NCI-H69 (cell line): ENCODE measurements around the gene DEGS1.

Experiments used
- DNase-seq: peaks from one replicate; lab custom pipeline; 2025; lab: John Stamatoyannopoulos, UW

Gene DEGS1

GRCh38 chr1:224213438-224214119, 30.5 kb downstream of the DEGS1 start:
- peak; percentile 27 for DNase-seq

GRCh38 chr1:224216382-224216781, 33.3 kb downstream of the DEGS1 start:
- no peak for DNase-seq

DNA sequence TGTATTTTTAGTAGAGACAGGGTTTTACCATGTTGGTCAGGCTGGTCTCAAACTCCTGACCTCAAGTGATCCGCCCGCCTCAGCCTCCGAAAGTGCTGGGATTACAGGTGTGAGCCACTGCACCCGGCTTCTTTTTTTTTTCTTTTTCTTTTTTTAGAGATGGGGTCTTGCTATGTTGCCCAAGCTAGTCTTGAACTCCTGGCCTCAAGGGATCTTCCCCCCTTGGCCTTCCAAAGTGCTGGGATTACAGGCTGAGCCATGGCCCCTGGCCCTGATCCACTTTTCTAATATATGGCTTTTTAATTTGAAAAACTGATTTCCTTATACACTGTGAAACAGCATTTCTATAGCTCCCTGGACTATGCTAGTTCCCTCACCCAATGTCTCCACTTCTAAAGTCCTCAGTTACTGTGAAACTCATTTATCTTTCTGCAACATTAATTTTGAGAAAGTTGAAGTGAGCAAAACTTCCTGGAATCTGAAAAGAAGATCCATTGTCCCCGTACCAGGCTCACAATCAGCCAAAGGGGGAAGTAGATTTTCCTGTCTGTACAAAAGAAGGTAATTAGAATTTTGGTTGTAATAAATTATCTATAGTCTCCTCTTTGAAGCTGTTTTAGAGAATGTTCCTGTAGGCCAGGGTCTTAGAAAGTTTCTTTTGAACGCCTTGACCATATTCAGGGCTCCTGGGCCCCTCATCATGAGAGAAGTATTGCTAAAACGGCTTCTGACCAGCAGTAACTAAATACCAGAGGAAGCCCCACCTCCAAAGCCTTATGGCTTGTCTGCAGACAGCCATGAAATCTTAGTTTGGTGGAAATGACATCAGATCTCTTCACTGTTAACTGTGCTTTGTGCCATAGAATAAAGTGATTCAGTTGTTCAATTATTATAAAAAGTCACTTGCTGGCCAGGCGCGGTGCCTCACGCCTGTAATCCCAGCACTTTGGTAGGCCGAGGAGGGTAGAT, 34.9 kb downstream of the DEGS1 start:
- no peak for DNase-seq

GRCh38 chr1:224219011-224219611, 36.1 kb downstream of the DEGS1 start:
- peak; percentile 66 for DNase-seq

- peak; percentile 65 for DNase-seq
Measured at GRCh38 chr1:224219612-224220059, 36.6 kb downstream of the DEGS1 start.

DNA sequence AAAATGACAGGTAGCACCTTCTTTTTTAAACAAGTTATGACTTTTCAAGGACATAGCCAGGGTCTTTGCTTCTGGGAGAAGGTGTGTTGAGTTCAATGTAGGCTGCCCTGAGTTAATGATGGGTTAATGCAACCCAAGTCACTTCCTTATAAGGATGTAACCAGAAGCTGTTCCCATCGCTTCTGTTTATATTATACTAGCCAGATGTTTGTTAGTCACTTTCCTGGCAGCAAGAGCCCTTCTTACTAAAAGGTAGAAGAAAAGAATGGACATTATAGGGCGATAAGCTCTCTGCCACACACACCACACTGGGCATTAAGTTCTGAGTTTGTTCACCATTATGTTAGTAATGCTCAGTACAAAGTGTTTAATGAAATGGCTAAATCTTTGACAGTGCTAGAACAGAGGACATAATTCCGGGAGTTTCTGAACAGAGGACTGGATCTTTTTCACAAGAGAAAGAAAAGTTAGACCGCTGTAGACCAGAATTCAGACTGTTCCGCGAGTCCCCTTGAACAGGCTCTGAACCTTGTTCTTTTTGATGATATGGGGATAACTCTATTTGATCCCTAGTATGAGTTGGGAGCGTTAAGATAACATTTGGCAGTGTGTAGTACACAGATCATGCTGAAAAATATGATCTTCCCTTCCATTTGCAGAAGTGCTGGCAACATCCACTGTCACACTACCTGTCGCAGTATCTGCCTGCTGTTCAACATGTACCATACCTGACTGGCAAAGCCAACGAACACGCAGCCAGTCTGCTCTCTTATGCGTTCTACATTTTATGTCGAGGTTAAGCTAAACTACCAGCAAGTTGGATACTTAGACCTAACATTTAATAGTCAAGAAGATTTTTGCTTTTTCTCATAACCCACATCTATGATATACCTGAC, 41.0 kb downstream of the DEGS1 start:
- peak; percentile 79 for DNase-seq

DNA sequence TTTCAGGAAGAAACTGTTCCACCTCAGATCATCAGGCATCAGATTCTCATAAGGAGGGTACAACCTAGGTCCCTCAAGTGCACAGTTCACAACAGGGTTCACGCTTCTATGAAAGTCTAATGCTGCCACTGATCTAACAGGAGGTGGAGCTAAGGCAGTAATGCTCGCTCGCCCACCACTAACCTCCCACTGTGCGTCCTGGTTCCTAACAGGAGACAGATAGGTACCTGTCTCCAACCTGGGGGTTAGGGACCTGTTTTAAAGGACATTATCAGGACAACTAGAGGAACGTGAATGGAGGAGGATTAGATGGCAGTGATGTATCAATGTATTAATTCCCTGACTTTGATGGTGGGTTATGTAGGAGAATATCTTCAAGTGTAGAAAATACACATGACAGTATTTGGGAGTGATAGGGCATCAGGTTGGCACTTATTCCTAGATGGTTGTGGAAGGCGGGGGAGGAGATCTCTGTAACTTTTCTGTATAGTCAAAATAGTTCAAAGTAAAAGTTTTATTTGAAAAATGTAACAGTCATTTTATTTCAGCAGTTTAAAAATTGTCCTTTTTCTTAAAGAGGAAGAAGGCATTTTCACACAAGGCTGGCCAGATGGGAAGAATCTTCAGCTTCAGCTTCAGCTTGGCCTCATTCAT, 43.9 kb downstream of the DEGS1 start:
- no peak for DNase-seq

- no peak for DNase-seq
Measured at GRCh38 chr1:224234017-224234416, 51.0 kb downstream of the DEGS1 start.

DNA sequence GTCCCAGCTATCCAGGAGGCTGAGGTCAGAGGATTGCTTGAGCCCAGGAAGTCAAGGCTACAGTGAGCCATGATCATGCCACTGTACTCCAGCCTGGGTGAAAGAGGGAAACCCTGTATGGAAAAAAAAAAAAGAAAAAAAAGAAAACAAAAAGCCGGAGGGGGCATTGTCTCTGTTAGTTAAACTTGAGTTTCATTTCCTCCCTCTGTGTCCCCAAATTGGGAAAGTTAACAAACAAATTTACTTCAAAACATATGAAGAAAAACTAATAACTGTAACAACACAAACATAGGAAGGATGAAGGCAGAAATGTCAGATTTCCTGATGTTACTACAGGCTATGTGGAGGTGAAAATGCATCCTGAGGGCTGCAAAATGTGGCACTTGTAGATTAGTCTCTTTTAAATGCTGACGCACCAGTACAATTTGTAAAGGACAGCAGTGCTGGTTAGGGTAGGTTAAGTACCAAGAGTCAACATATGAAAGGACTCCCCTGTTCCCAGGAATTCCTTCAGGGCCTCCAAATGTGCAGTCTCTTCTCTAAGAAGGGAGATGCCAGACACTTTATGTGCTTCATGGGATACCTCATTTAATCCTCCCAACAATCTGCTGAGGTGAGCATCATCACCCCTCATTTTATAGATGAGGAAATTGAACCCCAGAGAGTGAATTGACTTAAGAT, 52.9 kb downstream of the DEGS1 start:
- DNase-seq: no peak

DNA sequence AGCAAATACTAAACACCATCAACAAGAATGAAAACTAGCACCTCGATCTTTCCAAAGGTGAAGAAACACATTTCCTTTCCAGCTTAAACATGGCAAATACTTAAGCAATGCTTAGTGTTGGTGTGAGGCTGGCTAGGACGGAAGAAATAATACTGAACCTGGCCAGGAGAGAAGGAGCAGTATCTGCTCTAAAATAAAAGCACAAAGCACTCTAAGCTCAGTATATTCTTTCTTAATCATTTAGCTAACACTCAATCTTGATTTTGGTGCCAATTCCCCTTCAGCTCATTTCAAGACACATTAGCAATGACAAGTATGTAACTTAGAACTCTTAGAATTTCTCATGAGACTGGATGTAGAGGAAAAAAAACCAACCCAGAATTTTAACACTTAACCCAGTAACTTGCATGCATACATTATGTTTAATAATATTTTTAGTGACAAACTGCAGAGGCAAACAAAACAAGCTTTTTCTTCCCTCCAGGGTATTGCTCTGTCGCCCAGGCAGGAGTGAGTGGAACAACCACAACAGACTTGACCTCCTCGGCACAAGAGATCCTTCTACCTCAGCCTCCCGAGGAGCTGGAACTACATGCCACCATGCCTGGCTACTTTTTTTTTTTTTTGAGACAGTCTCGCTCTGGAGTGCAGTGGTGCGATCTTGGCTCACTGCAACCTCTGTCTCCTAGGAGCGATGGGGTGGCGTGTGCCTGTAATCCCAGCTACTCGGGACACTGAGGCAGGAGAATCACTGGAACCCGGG, 54.3 kb downstream of the DEGS1 start:
- DNase-seq: no peak

- DNase-seq: no peak
Measured at GRCh38 chr1:224238212-224238611, 55.2 kb downstream of the DEGS1 start.

GRCh38 chr1:224238756-224239155, 55.7 kb downstream of the DEGS1 start:
- no peak for DNase-seq
